Dermis microvascular lymphatic vessel endothelial cell (primary cell): Measurements from ENCODE around the gene NTN4. TPM values are rescaled to one million over a fixed set of nuclear protein-coding genes. Genes with fewer than 3 reads are reported as not detected.
"Not testable (repeated sequence)": the region's sequence is repeated elsewhere in the genome, so short reads cannot be mapped to it uniquely, and the experiment has no call there.

Experiments
- DNase-seq, 2 donors: peaks; one replicate each; pipeline versions ENCODE4 v3.0.0 to v3.0.0-alpha.2; 2010; ENCODE audit warnings: low read depth in 2 of 2
- total RNA-seq: library from RNA; depleted of rRNA; stranded (reverse); fragments of >200 nt; gene quantifications from 2 replicates; pipeline ENCODE4 v1.2.1, GENCODE V29; 2014

NTN4 gene
- total RNA-seq, 1 donor from 2014 or later, result 204 TPM

GRCh38 chr12:95715177-95715576, 75.4 kb downstream of the NTN4 start:
- no peak for DNase-seq

GRCh38 chr12:95712269-95712668, 78.3 kb downstream of the NTN4 start:
- DNase-seq, result no peak

- no peak for DNase-seq
Measured at GRCh38 chr12:95710386-95710785, 80.2 kb downstream of the NTN4 start.

DNA sequence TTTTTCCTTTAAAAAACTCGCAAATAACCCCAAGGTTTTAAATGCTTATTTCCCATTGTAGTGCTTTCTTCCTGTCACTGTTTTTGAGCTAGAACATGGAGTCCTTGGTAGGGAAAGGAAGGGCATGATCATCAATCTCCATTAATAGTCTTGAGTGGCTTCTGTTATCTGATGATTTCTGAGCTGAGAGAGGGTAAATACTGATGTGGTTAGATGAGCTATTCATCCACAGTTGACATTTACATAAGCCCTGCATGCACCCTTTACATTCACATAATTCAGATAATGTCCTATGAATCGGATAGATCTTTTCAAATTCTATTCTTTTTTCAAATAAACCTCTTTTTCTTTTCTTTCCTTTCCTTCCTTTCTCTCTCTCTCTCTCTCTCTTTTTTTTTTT, 81.4 kb downstream of the NTN4 start:
- no peak for DNase-seq

- DNase-seq, result no peak
Measured at GRCh38 chr12:95705143-95705542, 85.4 kb downstream of the NTN4 start.

DNA sequence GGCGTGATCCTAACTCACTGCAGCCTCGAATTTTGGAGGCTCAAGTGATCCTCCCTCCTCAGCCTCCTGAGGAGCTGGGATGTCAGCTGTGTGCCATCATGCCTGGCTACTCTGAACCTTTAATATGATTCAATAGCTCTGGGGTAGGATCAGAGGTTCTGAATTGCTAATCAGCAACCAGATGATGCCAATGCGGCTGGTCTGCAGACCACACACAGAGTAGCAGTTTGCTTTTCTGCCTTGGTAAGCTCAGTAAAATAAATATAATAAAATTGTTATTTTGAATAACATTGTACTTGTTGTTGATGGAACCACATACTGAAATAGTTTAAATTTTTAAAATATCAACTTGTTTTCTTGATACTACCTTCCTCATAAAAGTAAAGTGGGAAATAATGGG, 86.6 kb downstream of the NTN4 start:
- DNase-seq, result no peak

GRCh38 chr12:95701722-95702418, 88.7 kb downstream of the NTN4 start:
- DNase-seq, result no peak

- peak in 1 of 2 donors; percentile 40 for DNase-seq
Measured at GRCh38 chr12:95701275-95701674, 89.3 kb downstream of the NTN4 start.

GRCh38 chr12:95700316-95700785, 90.2 kb downstream of the NTN4 start:
- no peak for DNase-seq

DNA sequence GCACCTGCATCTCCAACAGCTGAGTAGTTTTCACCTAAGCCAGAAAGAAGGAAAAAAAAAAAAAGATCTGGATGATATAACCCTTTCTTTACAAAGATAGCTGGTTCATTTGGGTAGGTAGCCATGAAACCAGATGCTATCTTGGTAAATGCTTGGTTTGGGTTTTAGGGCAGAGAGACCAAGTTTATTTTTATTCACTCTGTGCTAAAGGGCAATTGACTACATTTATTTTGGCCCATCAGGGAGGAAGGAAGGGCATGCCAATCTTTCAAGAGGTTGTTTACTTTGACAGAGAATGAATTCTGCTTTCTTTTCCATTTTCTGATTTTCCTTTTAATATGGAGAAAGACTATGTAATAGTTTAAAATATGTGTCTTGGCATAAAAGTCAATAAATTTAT, 91.0 kb downstream of the NTN4 start:
- DNase-seq, result peak; percentile 18 to 31

DNA sequence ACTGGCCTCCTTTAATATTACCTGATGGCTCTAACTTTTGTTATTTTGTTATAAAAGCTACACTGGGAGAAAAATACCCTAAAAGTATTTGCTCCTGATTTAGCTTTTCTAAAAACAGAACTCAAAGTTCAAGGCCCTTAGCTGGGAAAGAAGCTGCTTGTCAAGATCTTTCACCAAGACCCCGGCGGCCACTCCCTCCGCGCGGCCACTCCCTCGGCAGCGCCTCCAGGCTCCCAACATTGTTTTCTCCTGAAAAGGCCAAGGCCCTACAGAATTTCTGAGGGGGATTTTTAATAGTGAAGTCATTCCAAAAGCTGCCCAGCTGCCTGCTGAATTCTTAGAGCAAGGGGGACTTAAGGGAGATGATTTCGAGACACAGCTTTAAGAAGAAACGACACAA, 96.4 kb downstream of the NTN4 start:
- no peak for DNase-seq

GRCh38 chr12:95693689-95694088, 96.9 kb downstream of the NTN4 start:
- no peak for DNase-seq

DNA sequence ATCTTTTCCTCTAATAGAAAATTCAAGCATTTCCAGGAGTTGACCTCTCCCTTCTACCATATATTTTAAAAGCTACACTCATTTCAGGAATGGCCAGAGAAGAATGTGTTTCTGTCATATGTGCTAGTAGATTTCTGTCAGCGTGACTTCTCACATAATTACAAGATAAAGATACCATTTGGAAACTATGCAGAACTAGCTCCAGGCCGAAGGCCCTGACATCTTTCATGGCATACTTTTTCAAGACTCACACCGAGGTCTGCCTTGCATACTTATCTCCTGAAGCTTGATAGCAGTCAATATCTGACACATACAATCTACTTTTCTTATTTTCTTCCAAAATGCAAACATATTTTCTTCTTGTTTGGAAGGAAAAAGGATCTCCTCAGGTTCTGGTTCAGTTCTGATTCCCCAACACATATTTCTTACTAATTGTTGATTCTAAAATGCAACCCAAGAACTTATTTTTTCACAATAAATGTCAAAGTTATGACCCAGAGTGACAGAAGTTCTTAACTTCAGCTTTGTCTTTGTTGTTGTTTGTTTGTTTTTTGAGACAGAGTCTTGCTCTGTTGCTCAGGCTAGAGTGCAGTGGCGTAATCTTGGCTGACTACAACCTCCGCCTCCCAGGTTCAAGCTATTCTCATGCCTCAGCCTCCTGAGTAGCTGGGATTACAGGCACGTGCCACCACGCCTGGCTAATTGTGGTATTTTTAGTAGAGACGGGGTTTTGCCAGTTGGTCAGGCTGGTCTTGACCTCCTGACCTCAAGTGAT, 99.5 kb downstream of the NTN4 start:
- no peak for DNase-seq

GRCh38 chr12:95687937-95688336, 102.6 kb downstream of the NTN4 start:
- DNase-seq, result peak in 1 of 2 donors; percentile 43

GRCh38 chr12:95683418-95683817, 107.1 kb downstream of the NTN4 start:
- no peak for DNase-seq

- DNase-seq, result no peak
Measured at GRCh38 chr12:95681210-95681765, 109.3 kb downstream of the NTN4 start.

- DNase-seq, result no peak
Measured at GRCh38 chr12:95678684-95679083, 111.9 kb downstream of the NTN4 start.

DNA sequence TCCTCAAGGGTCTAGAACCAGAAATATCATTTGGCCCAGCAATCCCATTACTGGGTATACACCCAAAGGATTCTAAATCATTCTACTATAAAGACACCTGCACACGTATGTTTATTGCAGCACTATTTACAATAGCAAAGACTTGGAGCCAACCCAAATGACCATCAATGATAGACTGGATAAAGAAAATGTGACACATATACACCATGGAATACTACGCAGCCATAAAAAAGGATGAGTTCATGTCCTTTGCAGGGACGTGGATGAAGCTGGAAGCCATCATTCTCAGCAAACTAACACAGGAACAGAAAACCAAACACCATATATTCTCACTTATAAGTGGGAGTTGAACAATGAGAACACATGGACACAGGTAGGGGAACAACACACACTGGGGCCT, 112.8 kb downstream of the NTN4 start:
- DNase-seq, result not testable (repeated sequence)

GRCh38 chr12:95674631-95675030, 115.9 kb downstream of the NTN4 start:
- DNase-seq, result peak; percentile 78 to 93

GRCh38 chr12:95674163-95674562, 116.4 kb downstream of the NTN4 start:
- DNase-seq, result peak in 1 of 2 donors; percentile 75

DNA sequence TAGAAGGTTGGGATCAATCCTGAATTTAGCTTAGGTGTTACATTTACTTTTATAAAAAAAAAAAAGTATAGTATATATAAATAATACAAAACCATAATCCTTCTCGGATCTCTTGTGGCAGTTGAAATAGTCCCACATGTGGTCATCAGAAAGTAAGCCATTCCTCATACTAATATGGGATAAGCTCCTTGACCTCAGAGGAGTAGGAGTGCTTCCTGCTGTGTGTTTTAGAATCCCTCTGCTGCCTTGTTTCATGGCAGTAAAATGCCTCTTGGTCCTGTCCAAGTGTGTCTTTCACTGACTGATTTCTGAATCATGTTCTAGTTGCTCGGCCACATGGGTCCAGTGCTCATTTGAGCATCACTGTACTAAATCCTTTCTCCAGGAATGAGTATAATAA, 117.0 kb downstream of the NTN4 start:
- no peak for DNase-seq

GRCh38 chr12:95672166-95672565, 118.4 kb downstream of the NTN4 start:
- no peak for DNase-seq

GRCh38 chr12:95671265-95671664, 119.3 kb downstream of the NTN4 start:
- no peak for DNase-seq
